GM21529 (cell line): Measurements from ENCODE around the gene PPFIBP2.

Experiments
- ATAC-seq: cut with Tn5 transposase; IDR thresholded peaks from one replicate; pipeline ENCODE4 v1.9.1; 2021; ENCODE audit not compliant: unreplicated experiment

PPFIBP2 gene

DNA sequence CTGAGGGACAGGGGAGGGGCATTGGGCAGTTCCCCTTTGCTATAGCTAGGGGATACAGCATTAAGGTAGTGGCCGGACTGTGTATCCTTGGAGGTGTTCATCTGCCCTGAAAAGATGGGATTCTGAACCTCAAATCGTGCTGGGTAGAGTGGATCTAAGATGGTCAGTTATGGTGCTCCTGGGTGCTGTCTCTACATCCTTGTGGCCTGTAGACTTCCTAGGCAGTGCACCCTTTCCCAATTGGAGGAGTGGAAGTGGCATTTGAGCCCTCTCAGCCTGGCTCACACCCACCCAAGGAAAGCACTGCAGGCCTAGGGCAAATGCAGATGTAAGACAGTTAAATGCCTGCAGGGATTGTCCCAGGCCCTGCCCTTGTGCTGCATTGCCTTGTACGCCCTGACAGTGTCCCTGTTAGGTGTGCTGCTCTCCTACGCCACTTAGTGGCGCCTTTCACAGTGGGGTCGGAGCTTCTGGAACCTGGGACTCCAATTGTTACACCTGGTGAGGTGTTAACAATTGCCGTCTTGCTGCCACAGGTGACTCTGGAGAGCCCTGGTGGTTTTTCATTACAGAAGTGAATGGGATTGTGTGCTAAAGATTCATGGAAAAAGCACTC, 35.0 kb downstream of the PPFIBP2 start:
- peak; percentile 94 for ATAC-seq

- no peak for ATAC-seq
Observed at GRCh38 chr11:7549681-7550080, 35.9 kb downstream of the PPFIBP2 start.

DNA sequence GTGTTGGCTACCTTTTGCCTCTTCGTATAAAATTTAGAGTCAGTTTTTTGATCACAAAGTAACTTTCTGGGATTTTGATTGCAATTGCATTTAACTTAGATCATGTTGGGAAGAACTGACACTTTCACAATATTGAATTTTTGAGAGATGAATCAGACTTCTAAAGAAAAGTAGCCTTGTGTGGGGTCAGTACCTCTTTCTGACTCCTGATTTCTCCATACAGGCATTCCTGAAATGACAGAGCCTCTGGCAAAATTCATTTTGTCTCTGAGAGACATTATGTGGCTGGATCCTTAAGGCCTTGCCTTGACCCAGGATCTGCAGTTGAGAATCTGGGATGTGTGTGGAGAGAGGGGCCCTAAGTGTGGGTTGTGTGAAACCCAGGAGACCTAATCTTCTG, 37.8 kb downstream of the PPFIBP2 start:
- ATAC-seq, result no peak

DNA sequence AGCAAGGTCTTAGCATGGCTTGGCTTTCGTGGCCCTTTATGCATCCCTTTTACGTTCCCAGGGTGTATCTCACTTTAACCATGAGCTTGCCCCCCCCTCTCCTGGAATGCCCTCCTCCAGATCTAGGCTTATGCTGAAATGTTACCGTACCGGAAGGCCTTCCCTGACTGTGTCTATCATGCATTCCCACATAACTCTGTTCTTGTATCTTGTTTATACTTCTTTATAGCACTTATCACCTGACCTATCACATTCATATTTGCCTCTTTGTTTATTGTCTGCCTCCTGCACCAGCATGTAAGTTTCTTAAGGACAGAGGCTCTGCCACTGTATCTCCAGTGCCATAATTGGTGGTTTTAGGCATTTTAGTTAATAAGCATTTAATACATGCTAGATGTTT, 38.9 kb downstream of the PPFIBP2 start:
- ATAC-seq, result no peak

- no peak for ATAC-seq
Observed at GRCh38 chr11:7555052-7555699, 41.4 kb downstream of the PPFIBP2 start.

GRCh38 chr11:7558046-7558445, 44.2 kb downstream of the PPFIBP2 start:
- no peak for ATAC-seq

- peak; percentile 71 for ATAC-seq
Observed at GRCh38 chr11:7559398-7560283, 45.8 kb downstream of the PPFIBP2 start.

DNA sequence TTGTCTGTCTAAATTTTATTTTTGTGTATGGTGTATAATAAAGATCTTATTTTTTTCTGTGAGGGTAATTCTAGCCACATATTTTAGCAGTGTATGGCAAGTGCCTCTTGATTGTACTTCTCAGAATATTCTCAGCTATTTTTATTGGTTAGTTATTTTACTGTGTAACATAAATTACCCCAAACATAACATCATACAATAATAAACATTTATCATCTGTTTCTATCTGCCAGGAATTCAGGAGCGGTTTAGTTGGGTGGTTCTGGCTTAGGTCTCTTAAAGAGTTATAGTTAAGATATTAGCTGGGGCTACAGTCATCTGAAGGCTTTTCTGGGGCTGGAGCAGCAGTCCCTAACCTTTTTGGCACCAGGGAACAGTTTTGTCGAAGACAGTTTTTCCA, 47.8 kb downstream of the PPFIBP2 start:
- ATAC-seq, result no peak

- ATAC-seq, result no peak
Observed at GRCh38 chr11:7563281-7563680, 49.5 kb downstream of the PPFIBP2 start.

DNA sequence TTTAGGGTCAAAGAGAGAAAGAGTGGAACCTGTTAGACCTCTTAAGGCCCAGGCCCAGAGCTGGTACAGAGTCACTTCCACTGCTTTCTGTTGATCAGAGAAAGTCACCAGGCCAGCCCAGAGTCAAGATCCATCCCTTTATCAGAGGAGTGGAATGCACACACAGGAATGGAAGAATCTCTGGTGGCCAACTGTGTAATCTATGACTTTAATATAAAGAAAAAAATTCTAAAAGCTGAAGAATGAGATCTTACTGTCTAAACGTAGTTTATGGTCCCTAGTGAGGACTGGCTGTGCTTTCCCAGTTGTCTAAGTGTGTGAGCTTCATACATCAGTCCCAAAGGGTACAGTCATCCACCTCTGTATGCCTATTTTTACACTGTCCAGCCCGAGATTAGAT, 51.0 kb downstream of the PPFIBP2 start:
- ATAC-seq, result no peak

DNA sequence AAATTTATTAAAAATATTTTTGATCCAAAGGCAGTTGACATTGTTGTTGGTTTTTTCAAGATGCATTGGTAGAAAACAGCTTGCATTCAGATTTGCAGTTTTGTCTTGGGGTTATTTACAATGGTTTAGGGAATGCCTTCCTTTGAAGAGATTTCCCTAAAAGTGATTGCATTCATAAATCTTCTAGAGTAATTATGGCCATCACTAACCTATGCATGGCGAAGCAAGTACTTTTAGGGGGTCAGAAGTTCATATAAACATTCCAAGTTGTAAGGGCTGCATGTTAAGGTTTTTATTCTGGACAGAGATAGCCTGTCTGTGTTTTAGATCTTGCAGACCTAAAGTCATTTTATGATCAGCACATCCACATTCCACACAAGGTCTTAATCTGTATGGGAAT, 53.5 kb downstream of the PPFIBP2 start:
- ATAC-seq, result no peak

DNA sequence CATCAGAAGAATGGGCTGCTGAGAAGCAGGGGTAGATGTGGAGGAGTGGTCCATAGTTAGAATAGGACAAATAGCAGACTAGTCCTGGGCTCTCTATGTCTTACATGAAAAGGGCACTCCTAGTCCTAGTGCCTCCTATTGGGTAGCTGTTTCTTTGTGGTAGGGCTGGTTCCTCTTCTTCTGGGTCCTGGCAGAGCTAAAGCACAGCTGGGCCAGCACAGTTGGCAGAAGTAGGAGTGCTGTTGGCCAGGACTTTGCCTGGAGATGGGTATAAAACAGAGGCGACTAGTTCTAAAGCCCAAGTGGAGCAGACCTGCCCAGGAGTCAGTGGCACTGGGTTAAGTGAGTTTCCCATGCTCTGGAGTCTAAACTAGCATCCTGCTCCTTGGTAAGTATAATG, 55.2 kb downstream of the PPFIBP2 start:
- ATAC-seq, result no peak

- no peak for ATAC-seq
Observed at GRCh38 chr11:7570241-7570640, 56.4 kb downstream of the PPFIBP2 start.

- ATAC-seq, result no peak
Observed at GRCh38 chr11:7570938-7571521, 57.2 kb downstream of the PPFIBP2 start.

GRCh38 chr11:7571640-7572000, 57.8 kb downstream of the PPFIBP2 start:
- ATAC-seq, result no peak

DNA sequence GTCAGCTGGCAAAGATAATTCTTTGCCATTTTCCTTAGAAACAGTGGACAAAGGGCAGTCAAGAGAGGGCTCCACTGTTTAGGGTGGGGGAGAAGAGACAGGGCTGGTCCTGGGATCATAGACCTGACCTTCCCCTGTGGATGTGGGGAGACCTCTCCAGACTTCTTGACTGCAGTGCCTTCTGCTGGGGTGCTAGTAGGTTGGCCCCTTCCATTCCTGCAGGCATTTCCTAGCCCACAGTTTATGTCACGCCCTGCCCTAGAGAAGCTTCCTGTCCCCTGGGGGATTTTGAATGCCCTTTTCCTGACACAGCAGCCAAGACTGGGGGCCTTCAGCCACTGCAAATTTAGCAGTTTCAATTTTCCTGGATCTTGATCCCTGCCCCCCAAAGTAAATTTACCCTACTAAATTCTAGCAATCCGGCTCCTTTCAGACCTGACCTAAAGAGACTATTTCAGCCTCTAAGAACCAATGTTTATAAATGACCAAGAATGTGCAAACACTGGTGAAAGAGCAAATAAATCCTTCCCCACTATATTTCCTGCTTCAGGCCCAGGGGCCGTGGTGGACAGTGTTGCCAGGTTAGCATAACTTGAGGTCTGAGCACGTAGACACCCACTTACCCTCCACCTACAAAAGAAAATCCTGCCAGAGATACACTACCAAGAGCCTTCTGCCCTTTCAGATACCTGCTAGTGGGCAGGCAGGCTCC, 58.4 kb downstream of the PPFIBP2 start:
- no peak for ATAC-seq

- no peak for ATAC-seq
Observed at GRCh38 chr11:7573193-7573557, 59.4 kb downstream of the PPFIBP2 start.

GRCh38 chr11:7573558-7574296, 59.9 kb downstream of the PPFIBP2 start:
- no peak for ATAC-seq

GRCh38 chr11:7574491-7575130, 60.8 kb downstream of the PPFIBP2 start:
- ATAC-seq, result no peak
